Activated naive CD4-positive, alpha-beta T cell treated with anti-CD3 and anti-CD28 coated beads, Interleukin-2, amount 50 U/mL, for 16 hours (primary cell): Measurements from ENCODE around the gene B4GALT6.

Experiments
- DNase-seq: peaks from one replicate; pipeline ENCODE4 v3.0.0-alpha.2; 2020

Gene B4GALT6

GRCh38 chr18:31591113-31591512 is 93.3 kb downstream of the B4GALT6 start:
- no peak for DNase-seq

DNA sequence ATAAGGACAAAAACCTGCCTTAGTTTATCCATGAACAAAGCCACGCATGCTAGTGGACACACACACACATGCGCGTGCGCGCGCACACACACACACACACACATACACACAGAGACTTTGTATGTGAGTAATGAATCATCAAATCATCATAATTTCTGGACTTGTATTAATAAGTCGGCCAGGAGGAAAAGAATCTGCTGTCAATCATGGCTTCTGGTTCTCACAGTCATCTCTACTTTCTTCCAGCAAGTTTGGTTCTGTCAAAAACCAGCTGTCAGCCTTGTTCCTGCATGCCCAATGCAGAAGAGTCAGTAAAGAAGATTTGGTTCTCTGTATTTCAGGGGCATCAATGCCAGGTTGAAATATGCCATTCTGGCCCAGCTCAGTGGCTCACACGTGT is 93.8 kb downstream of the B4GALT6 start:
- no peak for DNase-seq

DNA sequence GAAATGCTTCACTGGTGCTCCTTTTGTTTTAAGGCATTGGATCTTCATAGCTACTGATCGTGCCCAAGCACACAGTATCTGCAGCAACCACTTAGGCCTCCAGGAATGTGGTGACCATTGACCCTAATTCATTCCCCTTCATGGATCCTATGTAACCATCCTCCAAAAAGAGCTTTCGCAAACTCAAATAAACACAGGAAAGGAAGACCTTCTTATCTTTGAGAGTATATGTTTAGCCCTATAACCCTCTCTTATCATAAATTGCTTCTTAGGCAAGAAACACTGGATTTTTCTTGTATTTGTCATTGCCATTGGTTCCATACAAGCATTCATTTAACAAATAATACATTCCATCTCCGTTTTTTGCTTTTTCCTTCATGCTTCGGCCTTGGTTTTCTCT is 96.9 kb downstream of the B4GALT6 start:
- DNase-seq, result no peak

- DNase-seq, result no peak
Observed at GRCh38 chr18:31586616-31587015, 97.8 kb downstream of the B4GALT6 start.

DNA sequence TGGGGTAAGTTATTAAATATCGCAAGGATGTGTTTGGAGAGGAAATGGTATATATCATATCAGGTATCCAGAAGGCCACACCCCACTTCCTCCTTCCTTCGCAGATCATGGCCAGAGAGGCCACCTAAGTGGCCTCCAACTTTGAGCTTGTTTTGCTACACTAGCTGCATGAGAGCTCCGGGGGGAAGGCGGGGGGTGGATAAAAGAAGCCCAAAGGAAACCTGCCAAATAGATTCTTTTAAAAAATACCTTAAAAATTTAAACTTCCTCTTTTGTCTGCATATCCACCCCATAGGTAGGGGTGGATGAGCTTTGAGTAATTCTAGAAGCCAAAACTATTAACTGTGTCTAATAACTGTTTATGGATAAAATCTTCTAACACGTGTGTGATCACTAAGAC is 98.4 kb downstream of the B4GALT6 start:
- DNase-seq, result no peak

GRCh38 chr18:31583185-31583854 is 101.1 kb downstream of the B4GALT6 start:
- DNase-seq, result no peak

GRCh38 chr18:31581498-31582197 is 102.7 kb downstream of the B4GALT6 start:
- DNase-seq, result no peak

DNA sequence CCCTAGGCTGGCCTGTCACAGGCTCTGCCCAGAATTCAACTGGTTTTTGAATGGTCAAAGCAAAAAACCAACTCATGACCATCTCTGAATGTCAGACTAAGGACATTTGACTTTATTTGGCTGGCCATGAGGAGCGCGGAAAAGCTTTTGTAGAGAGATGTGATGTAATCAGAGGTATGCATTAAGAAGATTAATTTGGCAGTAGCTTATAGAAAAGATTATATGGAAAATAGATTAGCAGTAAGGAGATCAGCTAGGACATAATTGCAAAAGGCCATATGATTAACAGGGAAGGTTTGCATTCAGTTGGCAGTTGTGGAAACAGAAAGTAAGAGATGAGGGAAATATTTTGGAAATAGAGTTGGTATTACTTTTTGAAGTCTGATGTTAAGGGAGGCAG is 105.0 kb downstream of the B4GALT6 start:
- no peak for DNase-seq

GRCh38 chr18:31578126-31578525 is 106.3 kb downstream of the B4GALT6 start:
- DNase-seq, result no peak

DNA sequence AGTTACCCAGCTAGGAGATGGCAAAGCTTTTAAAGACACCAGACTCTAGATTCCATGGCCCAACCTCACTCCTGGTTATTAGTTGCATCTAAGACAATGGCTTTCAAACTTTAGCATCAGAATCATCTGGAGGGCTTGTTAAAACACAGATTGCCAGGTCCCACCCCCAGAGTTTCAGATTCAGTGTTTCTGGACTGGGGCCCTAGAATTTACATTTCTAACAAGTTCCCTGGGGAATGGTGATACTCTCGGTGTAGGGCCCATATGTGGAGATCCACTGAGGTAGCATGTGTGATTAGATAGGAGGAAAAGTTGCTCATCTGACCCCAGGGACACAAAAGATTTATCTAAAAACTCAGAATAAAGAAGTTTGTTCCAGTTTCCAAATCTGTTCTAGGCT is 107.2 kb downstream of the B4GALT6 start:
- DNase-seq, result no peak

GRCh38 chr18:31576670-31577069 is 107.7 kb downstream of the B4GALT6 start:
- no peak for DNase-seq

- DNase-seq, result no peak
Observed at GRCh38 chr18:31575515-31576257, 108.7 kb downstream of the B4GALT6 start.

DNA sequence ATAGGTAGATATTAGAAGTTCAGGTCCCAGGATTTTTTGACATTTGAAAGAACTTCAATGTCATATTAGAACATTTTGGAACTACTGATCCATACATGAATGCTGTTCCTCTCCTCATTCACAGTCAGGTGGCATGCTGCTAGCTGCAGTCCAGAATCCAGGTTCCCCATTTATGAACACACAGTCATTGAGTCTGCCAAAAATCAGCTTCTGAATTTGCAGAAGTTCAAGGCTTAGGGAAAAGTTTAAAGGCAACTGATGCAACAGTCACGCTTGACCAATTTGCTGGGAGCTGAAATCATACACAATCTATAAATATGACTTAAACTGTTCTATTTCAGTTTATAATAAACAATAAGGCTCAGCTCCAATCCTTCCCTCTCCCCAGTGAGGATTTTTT is 110.0 kb downstream of the B4GALT6 start:
- DNase-seq, result no peak
